ENCODE results near the gene CSNK1G3.
"Not testable (repeated sequence)": the region's sequence is repeated elsewhere in the genome, so short reads cannot be mapped to it uniquely, and the experiment has no call there.

Gene CSNK1G3

GRCh38 chr5:123511648-123512605, at the start of gene CSNK1G3:
Gene CSNK1G3, plus strand, starts transcription at chr5:123512177. Its CDS starts 33,487 bp downstream, at chr5:123545664.
- Mint-ChIP-seq H3K36me3 (peaks cover 3% of the 10 kb centered on the region), H3K9me3 (no peaks in the 10 kb centered on the region), H3K4me1 (peaks cover 51% of the 10 kb centered on the region), H3K27ac (peak within 1 kb of the TSS; percentile 97), H3K27me3 (no peaks in the 10 kb centered on the region), H3K4me3 (peak within 1 kb of the TSS; percentile 98)

- not testable (repeated sequence) for H3K4me3 Mint-ChIP-seq, H3K36me3 Mint-ChIP-seq, H3K4me1 Mint-ChIP-seq, H3K27ac Mint-ChIP-seq, H3K27me3 Mint-ChIP-seq
- peaks cover 18% of the 10 kb centered on the region for H3K9me3 Mint-ChIP-seq
Observed at GRCh38 chr5:123466839-123467238, 45.1 kb upstream of the CSNK1G3 start.

- no peaks in the 10 kb centered on the region for H3K4me1 Mint-ChIP-seq
- peaks cover 6% of the 10 kb centered on the region for H3K27me3 Mint-ChIP-seq
- no peak overlapping the region for H3K27ac Mint-ChIP-seq
- peaks cover 3% of the 10 kb centered on the region for H3K36me3 Mint-ChIP-seq
- no peak overlapping the region for H3K4me3 Mint-ChIP-seq
- peaks cover 18% of the 10 kb centered on the region for H3K9me3 Mint-ChIP-seq
Observed at GRCh38 chr5:123471385-123471784, 40.6 kb upstream of the CSNK1G3 start.

GRCh38 chr5:123472150-123472924, 39.6 kb upstream of the CSNK1G3 start:
- no peak overlapping the region for H3K27ac Mint-ChIP-seq
- H3K27me3 Mint-ChIP-seq = peaks cover 5% of the 10 kb centered on the region
- peaks cover 2% of the 10 kb centered on the region for H3K36me3 Mint-ChIP-seq
- no peak overlapping the region for H3K4me3 Mint-ChIP-seq
- H3K4me1 Mint-ChIP-seq = no peaks in the 10 kb centered on the region
- H3K9me3 Mint-ChIP-seq = peaks cover 13% of the 10 kb centered on the region

- no peak overlapping the region for H3K4me3 Mint-ChIP-seq
- no peak overlapping the region for H3K27ac Mint-ChIP-seq
- peaks cover 3% of the 10 kb centered on the region for H3K27me3 Mint-ChIP-seq
- no peaks in the 10 kb centered on the region for H3K4me1 Mint-ChIP-seq
- no peaks in the 10 kb centered on the region for H3K36me3 Mint-ChIP-seq
- H3K9me3 Mint-ChIP-seq = peaks cover 10% of the 10 kb centered on the region
Observed at GRCh38 chr5:123474228-123474627, 37.7 kb upstream of the CSNK1G3 start.

GRCh38 chr5:123476731-123477130, 35.2 kb upstream of the CSNK1G3 start:
- H3K27ac Mint-ChIP-seq = no peak overlapping the region
- H3K4me3 Mint-ChIP-seq = no peak overlapping the region
- no peaks in the 10 kb centered on the region for H3K4me1 Mint-ChIP-seq
- H3K9me3 Mint-ChIP-seq = no peaks in the 10 kb centered on the region
- peaks cover 2% of the 10 kb centered on the region for H3K36me3 Mint-ChIP-seq
- H3K27me3 Mint-ChIP-seq = peaks cover 8% of the 10 kb centered on the region

GRCh38 chr5:123478546-123478945, 33.4 kb upstream of the CSNK1G3 start:
- Mint-ChIP-seq H3K27me3 (peaks cover 7% of the 10 kb centered on the region), H3K9me3 (no peaks in the 10 kb centered on the region), H3K36me3 (peaks cover 2% of the 10 kb centered on the region), H3K27ac (no peak overlapping the region), H3K4me3 (no peak overlapping the region), H3K4me1 (no peaks in the 10 kb centered on the region)

- Mint-ChIP-seq H3K36me3 (peaks cover 2% of the 10 kb centered on the region), H3K9me3 (no peaks in the 10 kb centered on the region), H3K27me3 (peaks cover 7% of the 10 kb centered on the region), H3K27ac (no peak overlapping the region), H3K4me3 (no peak overlapping the region), H3K4me1 (no peaks in the 10 kb centered on the region)
Observed at GRCh38 chr5:123482258-123482657, 29.7 kb upstream of the CSNK1G3 start.

- peaks cover 12% of the 10 kb centered on the region for H3K27me3 Mint-ChIP-seq
- H3K9me3 Mint-ChIP-seq = no peaks in the 10 kb centered on the region
- no peaks in the 10 kb centered on the region for H3K4me1 Mint-ChIP-seq
- H3K4me3 Mint-ChIP-seq = no peak overlapping the region
- peaks cover 2% of the 10 kb centered on the region for H3K36me3 Mint-ChIP-seq
- no peak overlapping the region for H3K27ac Mint-ChIP-seq
Observed at GRCh38 chr5:123483446-123484077, 28.4 kb upstream of the CSNK1G3 start.

- no peak overlapping the region for H3K27ac Mint-ChIP-seq
- peaks cover 12% of the 10 kb centered on the region for H3K27me3 Mint-ChIP-seq
- no peaks in the 10 kb centered on the region for H3K4me1 Mint-ChIP-seq
- no peak overlapping the region for H3K4me3 Mint-ChIP-seq
- H3K36me3 Mint-ChIP-seq = peaks cover 2% of the 10 kb centered on the region
- no peaks in the 10 kb centered on the region for H3K9me3 Mint-ChIP-seq
Observed at GRCh38 chr5:123485275-123485674, 26.7 kb upstream of the CSNK1G3 start.

- H3K27me3 Mint-ChIP-seq = peaks cover 6% of the 10 kb centered on the region
- H3K27ac Mint-ChIP-seq = no peak overlapping the region
- no peaks in the 10 kb centered on the region for H3K9me3 Mint-ChIP-seq
- no peaks in the 10 kb centered on the region for H3K4me1 Mint-ChIP-seq
- H3K36me3 Mint-ChIP-seq = no peaks in the 10 kb centered on the region
- H3K4me3 Mint-ChIP-seq = no peak overlapping the region
Observed at GRCh38 chr5:123486951-123487655, 24.9 kb upstream of the CSNK1G3 start.

GRCh38 chr5:123490974-123491373, 21.0 kb upstream of the CSNK1G3 start:
- Mint-ChIP-seq H3K4me3 (no peak overlapping the region), H3K4me1 (no peaks in the 10 kb centered on the region), H3K27me3 (peaks cover 6% of the 10 kb centered on the region), H3K9me3 (no peaks in the 10 kb centered on the region), H3K36me3 (no peaks in the 10 kb centered on the region), H3K27ac (no peak overlapping the region)

GRCh38 chr5:123495211-123495610, 16.8 kb upstream of the CSNK1G3 start:
- not testable (repeated sequence) for H3K9me3 Mint-ChIP-seq, H3K27ac Mint-ChIP-seq, H3K4me3 Mint-ChIP-seq

GRCh38 chr5:123496892-123497291, 15.1 kb upstream of the CSNK1G3 start:
- Mint-ChIP-seq H3K36me3 (no peaks in the 10 kb centered on the region), H3K27me3 (no peaks in the 10 kb centered on the region), H3K27ac (no peak overlapping the region), H3K4me3 (no peak overlapping the region), H3K4me1 (no peaks in the 10 kb centered on the region), H3K9me3 (no peaks in the 10 kb centered on the region)

More at GRCh38 chr5:123495211-123495610, 16.8 kb upstream of the CSNK1G3 start:
- H3K27me3 Mint-ChIP-seq, H3K4me1 Mint-ChIP-seq, H3K36me3 Mint-ChIP-seq: not testable (repeated sequence)

GRCh38 chr5:123500471-123500870, 11.5 kb upstream of the CSNK1G3 start:
- H3K27ac Mint-ChIP-seq = no peak overlapping the region
- peaks cover 5% of the 10 kb centered on the region for H3K4me1 Mint-ChIP-seq
- H3K4me3 Mint-ChIP-seq = no peak overlapping the region
- H3K36me3 Mint-ChIP-seq = no peaks in the 10 kb centered on the region
- no peaks in the 10 kb centered on the region for H3K9me3 Mint-ChIP-seq
- no peaks in the 10 kb centered on the region for H3K27me3 Mint-ChIP-seq

Measured in activated naive CD4-positive, alpha-beta T cell treated with anti-CD3 and anti-CD28 coated beads, Interleukin-2, amount 50 U/mL, for 24 hours (primary cell).